ENCODE results near the gene AJAP1.

Gene AJAP1

GRCh38 chr1:4637616-4638344 is 16.6 kb upstream of the AJAP1 start:
- no peak for ATAC-seq
- TF ChIP-seq ZNF8 (CRISPR knock-in tag; IDR thresholded peaks at IDR 0.05) (no peak), ARNTL (CRISPR knock-in tag; IDR thresholded peaks at IDR 0.05; ENCODE audit: borderline replicate concordance, low read depth) (no peak), ZC3H10 (CRISPR knock-in tag; IDR thresholded peaks at IDR 0.05) (no peak), ZNF70 (CRISPR knock-in tag; IDR thresholded peaks at IDR 0.05) (no peak), POU6F1 (CRISPR knock-in tag; IDR thresholded peaks at IDR 0.05; ENCODE audit: borderline replicate concordance, low read depth) (no peak), CSDC2 (CRISPR knock-in tag; IDR thresholded peaks at IDR 0.05) (no peak), ZFP3 (CRISPR knock-in tag; IDR thresholded peaks at IDR 0.05) (no peak), TCF4 (CRISPR knock-in tag; IDR thresholded peaks at IDR 0.05; ENCODE audit: borderline replicate concordance) (no peak), BACH2 (CRISPR knock-in tag; IDR thresholded peaks at IDR 0.05; ENCODE audit: borderline replicate concordance) (no peak), ISL1 (CRISPR knock-in tag; IDR thresholded peaks at IDR 0.05) (no peak), ESRRG (CRISPR knock-in tag; IDR thresholded peaks at IDR 0.05) (no peak), SNAI2 (CRISPR knock-in tag; IDR thresholded peaks at IDR 0.05) (no peak), GLIS3 (CRISPR knock-in tag; IDR thresholded peaks at IDR 0.05) (no peak), ZNF565 (CRISPR knock-in tag; conservative IDR thresholded peaks at IDR 0.05; ENCODE audit: low read depth) (no peak), OSR1 (CRISPR knock-in tag; IDR thresholded peaks at IDR 0.05) (no peak)
- TF ChIP-seq, protein P1, sequence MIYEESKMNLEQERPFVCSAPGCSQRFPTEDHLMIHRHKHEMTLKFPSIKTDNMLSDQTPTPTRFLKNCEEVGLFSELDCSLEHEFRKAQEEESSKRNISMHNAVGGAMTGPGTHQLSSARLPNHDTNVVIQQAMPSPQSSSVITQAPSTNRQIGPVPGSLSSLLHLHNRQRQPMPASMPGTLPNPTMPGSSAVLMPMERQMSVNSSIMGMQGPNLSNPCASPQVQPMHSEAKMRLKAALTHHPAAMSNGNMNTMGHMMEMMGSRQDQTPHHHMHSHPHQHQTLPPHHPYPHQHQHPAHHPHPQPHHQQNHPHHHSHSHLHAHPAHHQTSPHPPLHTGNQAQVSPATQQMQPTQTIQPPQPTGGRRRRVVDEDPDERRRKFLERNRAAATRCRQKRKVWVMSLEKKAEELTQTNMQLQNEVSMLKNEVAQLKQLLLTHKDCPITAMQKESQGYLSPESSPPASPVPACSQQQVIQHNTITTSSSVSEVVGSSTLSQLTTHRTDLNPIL (CRISPR knock-in tag; IDR thresholded peaks at IDR 0.05; ENCODE audit: low read depth): no peak
- TF ChIP-seq, protein P2, sequence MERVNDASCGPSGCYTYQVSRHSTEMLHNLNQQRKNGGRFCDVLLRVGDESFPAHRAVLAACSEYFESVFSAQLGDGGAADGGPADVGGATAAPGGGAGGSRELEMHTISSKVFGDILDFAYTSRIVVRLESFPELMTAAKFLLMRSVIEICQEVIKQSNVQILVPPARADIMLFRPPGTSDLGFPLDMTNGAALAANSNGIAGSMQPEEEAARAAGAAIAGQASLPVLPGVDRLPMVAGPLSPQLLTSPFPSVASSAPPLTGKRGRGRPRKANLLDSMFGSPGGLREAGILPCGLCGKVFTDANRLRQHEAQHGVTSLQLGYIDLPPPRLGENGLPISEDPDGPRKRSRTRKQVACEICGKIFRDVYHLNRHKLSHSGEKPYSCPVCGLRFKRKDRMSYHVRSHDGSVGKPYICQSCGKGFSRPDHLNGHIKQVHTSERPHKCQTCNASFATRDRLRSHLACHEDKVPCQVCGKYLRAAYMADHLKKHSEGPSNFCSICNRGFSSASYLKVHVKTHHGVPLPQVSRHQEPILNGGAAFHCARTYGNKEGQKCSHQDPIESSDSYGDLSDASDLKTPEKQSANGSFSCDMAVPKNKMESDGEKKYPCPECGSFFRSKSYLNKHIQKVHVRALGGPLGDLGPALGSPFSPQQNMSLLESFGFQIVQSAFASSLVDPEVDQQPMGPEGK (CRISPR knock-in tag; IDR thresholded peaks at IDR 0.05; ENCODE audit: borderline replicate concordance): no peak
- TF ChIP-seq, protein P3, sequence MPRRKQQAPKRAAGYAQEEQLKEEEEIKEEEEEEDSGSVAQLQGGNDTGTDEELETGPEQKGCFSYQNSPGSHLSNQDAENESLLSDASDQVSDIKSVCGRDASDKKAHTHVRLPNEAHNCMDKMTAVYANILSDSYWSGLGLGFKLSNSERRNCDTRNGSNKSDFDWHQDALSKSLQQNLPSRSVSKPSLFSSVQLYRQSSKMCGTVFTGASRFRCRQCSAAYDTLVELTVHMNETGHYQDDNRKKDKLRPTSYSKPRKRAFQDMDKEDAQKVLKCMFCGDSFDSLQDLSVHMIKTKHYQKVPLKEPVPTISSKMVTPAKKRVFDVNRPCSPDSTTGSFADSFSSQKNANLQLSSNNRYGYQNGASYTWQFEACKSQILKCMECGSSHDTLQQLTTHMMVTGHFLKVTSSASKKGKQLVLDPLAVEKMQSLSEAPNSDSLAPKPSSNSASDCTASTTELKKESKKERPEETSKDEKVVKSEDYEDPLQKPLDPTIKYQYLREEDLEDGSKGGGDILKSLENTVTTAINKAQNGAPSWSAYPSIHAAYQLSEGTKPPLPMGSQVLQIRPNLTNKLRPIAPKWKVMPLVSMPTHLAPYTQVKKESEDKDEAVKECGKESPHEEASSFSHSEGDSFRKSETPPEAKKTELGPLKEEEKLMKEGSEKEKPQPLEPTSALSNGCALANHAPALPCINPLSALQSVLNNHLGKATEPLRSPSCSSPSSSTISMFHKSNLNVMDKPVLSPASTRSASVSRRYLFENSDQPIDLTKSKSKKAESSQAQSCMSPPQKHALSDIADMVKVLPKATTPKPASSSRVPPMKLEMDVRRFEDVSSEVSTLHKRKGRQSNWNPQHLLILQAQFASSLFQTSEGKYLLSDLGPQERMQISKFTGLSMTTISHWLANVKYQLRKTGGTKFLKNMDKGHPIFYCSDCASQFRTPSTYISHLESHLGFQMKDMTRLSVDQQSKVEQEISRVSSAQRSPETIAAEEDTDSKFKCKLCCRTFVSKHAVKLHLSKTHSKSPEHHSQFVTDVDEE (CRISPR knock-in tag; IDR thresholded peaks at IDR 0.05): no peak

GRCh38 chr1:4638345-4638729 is 16.1 kb upstream of the AJAP1 start:
- no peak for TF ChIP-seq ISL1 (CRISPR knock-in tag; IDR thresholded peaks at IDR 0.05)
- TF ChIP-seq, protein P1 (CRISPR knock-in tag; IDR thresholded peaks at IDR 0.05; ENCODE audit: low read depth): no peak
- ATAC-seq: no peak

- no peak for ATAC-seq
- TF ChIP-seq PPARA (CRISPR knock-in tag; IDR thresholded peaks at IDR 0.05; ENCODE audit: borderline replicate concordance) (no peak), TCF4 (CRISPR knock-in tag; IDR thresholded peaks at IDR 0.05; ENCODE audit: borderline replicate concordance) (no peak), CSRNP3 (CRISPR knock-in tag; IDR thresholded peaks at IDR 0.05) (no peak), ZNF565 (CRISPR knock-in tag; conservative IDR thresholded peaks at IDR 0.05; ENCODE audit: low read depth) (no peak), ESRRG (CRISPR knock-in tag; IDR thresholded peaks at IDR 0.05) (no peak), BACH2 (CRISPR knock-in tag; IDR thresholded peaks at IDR 0.05; ENCODE audit: borderline replicate concordance) (no peak), ZNF70 (CRISPR knock-in tag; IDR thresholded peaks at IDR 0.05) (no peak), ZFP30 (CRISPR knock-in tag; IDR thresholded peaks at IDR 0.05) (no peak), GLIS3 (CRISPR knock-in tag; IDR thresholded peaks at IDR 0.05) (no peak), ZFP3 (CRISPR knock-in tag; IDR thresholded peaks at IDR 0.05) (no peak), CSDC2 (CRISPR knock-in tag; IDR thresholded peaks at IDR 0.05) (no peak), TOX (CRISPR knock-in tag; IDR thresholded peaks at IDR 0.05; ENCODE audit: borderline replicate concordance) (no peak), ZNF8 (CRISPR knock-in tag; IDR thresholded peaks at IDR 0.05) (no peak)
- TF ChIP-seq, protein P1 (CRISPR knock-in tag; IDR thresholded peaks at IDR 0.05; ENCODE audit: low read depth): no peak
Measured at GRCh38 chr1:4640931-4641330, 13.5 kb upstream of the AJAP1 start.
